ENCODE measurements around the gene NET1. TPM values are rescaled to one million over a fixed set of nuclear protein-coding genes. Genes with fewer than 3 reads are reported as not detected.
A peak's percentile ranks its signal among the peaks of the same experiment; 100 is the strongest.

NET1 gene
- total and polyA plus RNA-seq, 7 donors = 75.3 to 333 (median 199) TPM

DNA sequence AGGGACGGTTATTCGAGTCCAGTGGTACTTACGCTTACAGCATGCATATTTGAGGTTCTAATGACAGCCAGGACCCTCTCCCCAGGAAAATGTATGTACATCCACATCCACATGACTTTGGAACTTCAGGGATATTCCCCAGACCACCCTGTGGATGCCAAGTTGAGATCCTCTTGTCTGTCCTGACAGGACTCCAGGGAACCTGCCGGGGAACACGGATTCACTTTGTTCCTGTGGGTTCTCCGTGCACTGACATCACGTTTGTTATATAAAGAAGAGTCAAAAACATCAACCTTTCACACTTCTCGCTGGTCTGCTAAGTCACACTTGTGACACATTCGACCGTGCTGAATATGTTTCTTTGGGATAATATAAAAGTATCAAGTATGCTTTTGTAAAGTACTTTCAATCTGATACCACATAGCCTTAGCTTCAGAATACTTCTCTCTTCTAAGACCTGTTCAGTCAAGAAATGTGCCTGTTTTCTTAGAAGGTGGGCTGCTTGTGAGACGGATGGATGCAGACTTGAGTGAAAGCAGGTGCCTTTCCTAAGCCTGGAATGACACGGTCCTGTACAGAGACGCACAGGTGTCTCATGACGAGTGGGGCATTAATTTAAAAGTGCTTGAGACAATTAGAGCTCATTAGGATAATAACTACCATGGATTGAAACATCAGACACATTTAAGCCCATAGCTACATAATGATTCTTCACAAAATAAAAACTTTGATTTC, 48.3 kb downstream of the NET1 start:
- H3K36me3 ChIP-seq = peaks cover 10 to 49% (median 32%) of the 10 kb centered on the region in 4 donors
- H3K27me3 ChIP-seq = no peaks in the 10 kb centered on the region
- peak overlapping the region; percentile 37 to 71 (median 50) for H3K27ac ChIP-seq
- TF ChIP-seq POLR2AphosphoS5 (IDR thresholded peaks at IDR 0.05) (no peak), POLR2A (IDR thresholded peaks at IDR 0.05) (no peak), EP300 (IDR thresholded peaks at IDR 0.05) (no peak)
- TF ChIP-seq, protein P1, sequence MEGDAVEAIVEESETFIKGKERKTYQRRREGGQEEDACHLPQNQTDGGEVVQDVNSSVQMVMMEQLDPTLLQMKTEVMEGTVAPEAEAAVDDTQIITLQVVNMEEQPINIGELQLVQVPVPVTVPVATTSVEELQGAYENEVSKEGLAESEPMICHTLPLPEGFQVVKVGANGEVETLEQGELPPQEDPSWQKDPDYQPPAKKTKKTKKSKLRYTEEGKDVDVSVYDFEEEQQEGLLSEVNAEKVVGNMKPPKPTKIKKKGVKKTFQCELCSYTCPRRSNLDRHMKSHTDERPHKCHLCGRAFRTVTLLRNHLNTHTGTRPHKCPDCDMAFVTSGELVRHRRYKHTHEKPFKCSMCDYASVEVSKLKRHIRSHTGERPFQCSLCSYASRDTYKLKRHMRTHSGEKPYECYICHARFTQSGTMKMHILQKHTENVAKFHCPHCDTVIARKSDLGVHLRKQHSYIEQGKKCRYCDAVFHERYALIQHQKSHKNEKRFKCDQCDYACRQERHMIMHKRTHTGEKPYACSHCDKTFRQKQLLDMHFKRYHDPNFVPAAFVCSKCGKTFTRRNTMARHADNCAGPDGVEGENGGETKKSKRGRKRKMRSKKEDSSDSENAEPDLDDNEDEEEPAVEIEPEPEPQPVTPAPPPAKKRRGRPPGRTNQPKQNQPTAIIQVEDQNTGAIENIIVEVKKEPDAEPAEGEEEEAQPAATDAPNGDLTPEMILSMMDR (IDR thresholded peaks at IDR 0.05) = no peak
- intact Hi-C loops (cut with DNase I) = no loop called here
- 88 to 89% methylated on average over 14 of the region's 14 CpGs for WGBS, 2 donors
- DNase-seq = no peak
- peaks cover 0 to 30% (median 24%) of the 10 kb centered on the region in 4 donors for H3K4me1 ChIP-seq
- no peaks in the 10 kb centered on the region for H3K9me3 ChIP-seq
- no peak overlapping the region for H3K4me3 ChIP-seq

DNA sequence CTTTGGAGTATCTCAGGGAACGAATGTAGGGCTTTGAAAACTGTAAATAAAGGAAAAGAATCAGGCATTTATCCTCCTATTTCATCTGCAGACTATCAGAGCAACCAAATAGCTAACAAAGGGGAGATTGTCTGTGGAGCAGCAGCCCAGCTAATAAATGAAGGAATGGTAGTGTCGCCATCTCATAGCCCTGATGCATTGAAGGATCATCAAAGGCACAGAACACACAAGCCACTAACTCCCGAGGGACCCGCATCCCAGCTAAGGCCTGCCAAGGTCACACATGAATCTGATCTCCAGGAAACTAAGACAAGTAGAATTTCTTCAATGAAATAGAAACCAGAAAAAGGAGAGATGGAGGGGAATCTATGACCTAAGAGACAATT, 48.8 kb downstream of the NET1 start:
- TF ChIP-seq POLR2A (IDR thresholded peaks at IDR 0.05) (no peak), EP300 (IDR thresholded peaks at IDR 0.05) (no peak), POLR2AphosphoS5 (IDR thresholded peaks at IDR 0.05) (no peak)
- TF ChIP-seq, protein P1 (IDR thresholded peaks at IDR 0.05) = no peak
- H3K4me3 ChIP-seq = no peak overlapping the region
- peaks cover 7 to 44% (median 26%) of the 10 kb centered on the region in 4 donors for H3K36me3 ChIP-seq
- no peaks in the 10 kb centered on the region for H3K27me3 ChIP-seq
- no peaks in the 10 kb centered on the region for H3K9me3 ChIP-seq
- intact Hi-C loops (cut with DNase I) = no loop called here
- WGBS, 2 donors = 84 to 86% methylated on average over 4 of the region's 4 CpGs
- no peak for DNase-seq
- peaks cover 0 to 36% (median 29%) of the 10 kb centered on the region in 4 donors for H3K4me1 ChIP-seq
- H3K27ac ChIP-seq = peak overlapping the region; percentile 37 to 71 (median 50)

DNA sequence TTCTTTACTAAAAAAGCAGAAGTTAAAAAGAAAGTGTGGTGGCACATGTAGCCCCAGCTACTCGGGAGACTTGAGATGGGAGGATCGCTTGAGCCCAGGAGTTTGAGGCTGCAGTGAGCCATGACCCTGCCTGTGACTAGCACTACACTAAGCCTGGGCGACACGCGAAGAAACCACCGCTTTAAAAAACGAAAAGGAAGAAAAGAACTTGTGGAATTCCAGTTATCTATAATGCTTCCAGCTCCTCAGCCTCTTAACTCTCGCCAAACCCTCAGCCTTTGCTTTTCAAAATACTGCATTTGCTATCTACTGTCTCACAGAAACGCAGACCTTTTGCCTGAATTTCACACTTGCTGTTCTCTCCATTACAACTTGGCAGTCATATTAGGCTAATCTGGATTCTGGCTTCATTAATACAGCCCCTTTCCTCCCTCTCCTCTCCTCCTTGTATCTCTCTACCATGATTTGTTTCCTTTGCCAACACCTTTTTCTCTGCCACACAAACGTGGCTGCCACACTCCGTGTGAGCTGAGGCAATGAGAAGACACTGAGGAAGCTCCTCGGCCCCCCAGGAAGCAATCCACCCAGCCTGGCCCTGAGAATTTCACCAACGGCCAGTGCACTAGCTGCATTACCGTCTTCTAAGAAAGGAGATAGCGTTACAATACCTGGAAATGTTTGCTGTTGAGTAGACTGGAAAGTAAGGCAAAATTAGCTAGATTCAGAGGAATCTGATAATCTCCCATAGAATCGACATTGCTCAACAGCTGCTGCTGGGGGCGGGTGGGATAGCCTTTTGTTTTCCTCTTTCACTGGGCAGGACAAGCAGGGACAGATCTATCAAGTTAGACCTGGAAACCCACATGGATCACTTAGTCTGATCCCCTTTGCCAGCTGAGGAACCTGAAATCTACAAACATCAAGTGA, 49.8 kb downstream of the NET1 start:
- intact Hi-C loops (cut with DNase I) = no loop called here
- Histone ChIP-seq H3K4me1 (peaks cover 0 to 45% (median 39%) of the 10 kb centered on the region in 4 donors), H3K27me3 (no peaks in the 10 kb centered on the region), H3K27ac (peak overlapping the region; percentile 37 to 71 (median 50)), H3K9me3 (no peaks in the 10 kb centered on the region), H3K4me3 (no peak overlapping the region), H3K36me3 (peaks cover 0 to 34% (median 16%) of the 10 kb centered on the region in 4 donors)
- no peak for DNase-seq
- 73 to 85% methylated on average over 17 of the region's 17 CpGs for WGBS, 2 donors
- TF ChIP-seq POLR2A (IDR thresholded peaks at IDR 0.05) (no peak), POLR2AphosphoS5 (IDR thresholded peaks at IDR 0.05) (no peak), EP300 (IDR thresholded peaks at IDR 0.05) (no peak)
- TF ChIP-seq, protein P1 (IDR thresholded peaks at IDR 0.05) = no peak

DNA sequence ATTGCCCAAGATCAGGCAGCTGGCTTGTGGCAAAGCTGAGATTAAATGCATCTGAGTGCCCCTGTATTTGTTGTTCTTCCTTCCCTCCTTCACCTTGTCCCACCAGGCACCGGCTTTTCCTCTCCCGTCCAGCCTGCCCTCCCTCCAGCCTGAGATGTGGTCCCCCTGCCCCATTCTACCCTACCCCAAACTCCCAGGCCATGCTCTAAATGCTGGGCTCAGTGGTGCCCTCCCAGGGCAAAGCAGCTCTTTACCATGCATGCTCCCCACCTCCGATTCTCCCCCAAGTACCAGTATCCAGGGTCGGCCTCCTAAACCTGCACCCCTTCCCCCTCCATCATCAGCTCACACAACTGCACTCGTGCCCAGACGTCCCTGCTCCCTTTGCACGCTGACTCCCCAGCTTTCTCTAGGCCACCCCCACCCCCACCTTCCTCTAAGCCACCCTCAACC, 50.5 kb downstream of the NET1 start:
- intact Hi-C loops (cut with DNase I) = no loop called here
- no peak for TF ChIP-seq EP300 (IDR thresholded peaks at IDR 0.05)
- TF ChIP-seq POLR2AphosphoS5 (IDR thresholded peaks at IDR 0.05) = no peak
- no peak for TF ChIP-seq POLR2A (IDR thresholded peaks at IDR 0.05)
- TF ChIP-seq, protein P1 (IDR thresholded peaks at IDR 0.05) = no peak
- Histone ChIP-seq H3K27ac (no peak overlapping the region), H3K4me3 (no peak overlapping the region), H3K9me3 (no peaks in the 10 kb centered on the region), H3K4me1 (peaks cover 0 to 52% (median 44%) of the 10 kb centered on the region in 4 donors), H3K36me3 (peaks cover 0 to 27% (median 10%) of the 10 kb centered on the region in 4 donors), H3K27me3 (no peaks in the 10 kb centered on the region)
- no peak for DNase-seq
- WGBS, 2 donors = 93 to 95% methylated on average over 6 to 7 of the region's 7 CpGs
